Stomach (tissue), 4 donors: ENCODE data around the gene ARL5C.

Experiments
- POLR2AphosphoS5 ChIP-seq, 3 donors: sonication (generic); formaldehyde crosslinking; IDR thresholded peaks; one replicate each; pipeline ENCODE4 v1.6.1; 2016; ENCODE audit warnings: antibody characterized with exemption in 3 of 3
- TF ChIP-seq, protein P1 (sequence below), 7 experiments: fragments of 450-650 bp in 4 of 7; fragments of 200-600 bp in 3 of 7; sonication (generic) in 3 of 7; IDR thresholded peaks; one replicate each; pipeline ENCODE4 v1.5.1; 2016 to 2019; ENCODE audit warnings: antibody characterized with exemption in 7 of 7, control low read depth in 2 of 7, mild to moderate bottlenecking in 1 of 7

DNA sequence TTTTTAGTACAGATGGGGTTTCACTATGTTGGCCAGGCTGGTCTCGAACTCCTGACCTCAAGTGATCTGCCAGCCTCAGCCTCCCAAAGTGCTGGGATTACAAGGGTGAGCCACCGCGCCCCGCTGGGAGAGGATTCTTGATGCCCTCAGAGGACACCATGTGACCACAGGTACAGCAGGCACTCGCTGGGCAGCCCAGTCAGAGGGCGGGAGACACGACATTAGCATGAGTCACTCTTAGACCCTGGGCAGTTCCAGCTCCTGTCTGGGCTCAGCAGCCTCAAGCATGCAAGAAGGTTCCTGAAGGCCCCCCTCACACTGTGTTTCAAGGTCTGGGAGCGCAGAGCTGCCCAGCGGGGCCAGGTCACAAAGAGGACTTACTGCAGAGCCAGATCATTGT lies 47.9 kb upstream of the ARL5C start:
- TF ChIP-seq, protein P1, sequence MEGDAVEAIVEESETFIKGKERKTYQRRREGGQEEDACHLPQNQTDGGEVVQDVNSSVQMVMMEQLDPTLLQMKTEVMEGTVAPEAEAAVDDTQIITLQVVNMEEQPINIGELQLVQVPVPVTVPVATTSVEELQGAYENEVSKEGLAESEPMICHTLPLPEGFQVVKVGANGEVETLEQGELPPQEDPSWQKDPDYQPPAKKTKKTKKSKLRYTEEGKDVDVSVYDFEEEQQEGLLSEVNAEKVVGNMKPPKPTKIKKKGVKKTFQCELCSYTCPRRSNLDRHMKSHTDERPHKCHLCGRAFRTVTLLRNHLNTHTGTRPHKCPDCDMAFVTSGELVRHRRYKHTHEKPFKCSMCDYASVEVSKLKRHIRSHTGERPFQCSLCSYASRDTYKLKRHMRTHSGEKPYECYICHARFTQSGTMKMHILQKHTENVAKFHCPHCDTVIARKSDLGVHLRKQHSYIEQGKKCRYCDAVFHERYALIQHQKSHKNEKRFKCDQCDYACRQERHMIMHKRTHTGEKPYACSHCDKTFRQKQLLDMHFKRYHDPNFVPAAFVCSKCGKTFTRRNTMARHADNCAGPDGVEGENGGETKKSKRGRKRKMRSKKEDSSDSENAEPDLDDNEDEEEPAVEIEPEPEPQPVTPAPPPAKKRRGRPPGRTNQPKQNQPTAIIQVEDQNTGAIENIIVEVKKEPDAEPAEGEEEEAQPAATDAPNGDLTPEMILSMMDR (IDR thresholded peaks at IDR 0.05): no peak
- no peak for TF ChIP-seq POLR2AphosphoS5 (IDR thresholded peaks at IDR 0.05)
